ENCODE data around the gene MRPL12.

The MRPL12 gene

DNA sequence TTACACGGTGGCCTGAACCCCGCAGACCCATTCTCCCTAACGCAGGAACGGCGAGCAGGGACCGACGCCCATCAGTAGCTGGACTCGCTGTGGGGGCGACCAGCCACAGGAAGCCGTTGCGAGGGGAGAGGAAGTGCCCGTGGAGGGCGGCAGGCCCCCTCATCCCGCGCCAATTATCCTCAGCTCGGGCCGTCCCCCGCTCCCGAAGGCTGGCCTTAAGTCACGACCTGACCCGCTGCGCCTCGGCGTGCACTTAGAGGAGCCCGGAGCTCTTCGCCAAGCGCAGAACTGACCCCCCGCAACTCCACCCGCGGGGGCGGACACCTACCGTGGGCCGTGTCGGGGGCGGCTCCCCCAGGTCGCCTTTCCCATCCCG is 20.0 kb upstream of the MRPL12 start:
- no peak for TF ChIP-seq CTCF (IDR thresholded peaks at IDR 0.05; ENCODE audit: extremely low read depth, missing control alignments)
- DNase-seq (ENCODE audit: low spot score), result no peak

GRCh38 chr17:81683584-81684441 is 19.4 kb upstream of the MRPL12 start, which contains the start of the genes ARL16 and HGS:
Gene ARL16, minus strand, starts transcription at chr17:81683797. Its CDS starts 44 bp downstream, at chr17:81683753.
Gene HGS, plus strand, starts transcription at chr17:81684011. Its CDS starts 56 bp downstream, at chr17:81684067.
- TF ChIP-seq CTCF (IDR thresholded peaks at IDR 0.05; ENCODE audit: extremely low read depth, missing control alignments), result no peak
- DNase-seq (ENCODE audit: low spot score), result peak; percentile 100

DNA sequence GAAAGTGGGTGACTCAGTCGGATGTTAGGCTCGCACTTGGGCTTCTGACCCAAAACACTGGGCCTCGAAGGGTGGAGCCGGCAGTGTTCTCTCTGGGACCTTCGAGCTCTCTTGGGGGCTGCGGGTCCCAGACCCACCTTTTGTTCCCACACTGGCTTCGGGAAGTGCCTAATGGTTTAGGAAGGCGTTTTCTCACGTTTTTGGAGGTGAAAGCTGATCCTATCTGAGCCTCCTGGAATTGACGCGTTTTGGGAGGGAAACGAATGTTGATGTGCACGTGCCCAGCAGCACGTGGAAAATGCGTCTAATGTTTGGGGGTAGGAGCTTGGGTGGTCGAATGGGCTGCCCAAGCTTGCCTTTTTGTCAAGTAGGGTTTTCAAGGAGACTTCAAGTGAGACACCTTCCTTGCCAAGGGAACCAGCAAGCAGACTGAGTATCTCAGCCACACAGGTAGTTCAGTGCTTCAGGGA is 18.7 kb upstream of the MRPL12 start:
- peak; percentile 36 for DNase-seq (ENCODE audit: low spot score)
- TF ChIP-seq CTCF (IDR thresholded peaks at IDR 0.05; ENCODE audit: extremely low read depth, missing control alignments), result no peak

GRCh38 chr17:81685108-81685507 is 18.1 kb upstream of the MRPL12 start:
- TF ChIP-seq CTCF (IDR thresholded peaks at IDR 0.05; ENCODE audit: extremely low read depth, missing control alignments), result no peak
- no peak for DNase-seq (ENCODE audit: low spot score)

DNA sequence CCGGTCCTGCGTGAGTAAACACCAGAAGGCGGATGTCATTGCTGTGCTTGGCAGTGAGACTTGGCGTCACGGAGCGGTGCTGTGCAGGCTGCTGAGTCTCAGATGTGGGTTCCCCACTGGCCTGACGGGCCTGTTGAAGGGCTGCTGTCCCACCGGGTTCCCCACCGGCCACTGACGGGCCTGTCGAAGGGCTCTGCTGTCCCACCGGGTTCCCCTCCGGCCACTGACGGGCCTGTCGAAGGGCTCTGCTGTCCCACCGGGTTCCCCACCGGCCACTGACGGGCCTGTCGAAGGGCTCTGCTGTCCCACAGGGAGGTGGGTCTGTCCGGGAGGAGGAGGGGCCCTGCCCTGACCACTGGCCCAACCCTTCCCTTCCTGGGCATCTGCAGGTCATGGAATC is 16.6 kb upstream of the MRPL12 start:
- no peak for TF ChIP-seq CTCF (IDR thresholded peaks at IDR 0.05; ENCODE audit: extremely low read depth, missing control alignments)
- no peak for DNase-seq (ENCODE audit: low spot score)

DNA sequence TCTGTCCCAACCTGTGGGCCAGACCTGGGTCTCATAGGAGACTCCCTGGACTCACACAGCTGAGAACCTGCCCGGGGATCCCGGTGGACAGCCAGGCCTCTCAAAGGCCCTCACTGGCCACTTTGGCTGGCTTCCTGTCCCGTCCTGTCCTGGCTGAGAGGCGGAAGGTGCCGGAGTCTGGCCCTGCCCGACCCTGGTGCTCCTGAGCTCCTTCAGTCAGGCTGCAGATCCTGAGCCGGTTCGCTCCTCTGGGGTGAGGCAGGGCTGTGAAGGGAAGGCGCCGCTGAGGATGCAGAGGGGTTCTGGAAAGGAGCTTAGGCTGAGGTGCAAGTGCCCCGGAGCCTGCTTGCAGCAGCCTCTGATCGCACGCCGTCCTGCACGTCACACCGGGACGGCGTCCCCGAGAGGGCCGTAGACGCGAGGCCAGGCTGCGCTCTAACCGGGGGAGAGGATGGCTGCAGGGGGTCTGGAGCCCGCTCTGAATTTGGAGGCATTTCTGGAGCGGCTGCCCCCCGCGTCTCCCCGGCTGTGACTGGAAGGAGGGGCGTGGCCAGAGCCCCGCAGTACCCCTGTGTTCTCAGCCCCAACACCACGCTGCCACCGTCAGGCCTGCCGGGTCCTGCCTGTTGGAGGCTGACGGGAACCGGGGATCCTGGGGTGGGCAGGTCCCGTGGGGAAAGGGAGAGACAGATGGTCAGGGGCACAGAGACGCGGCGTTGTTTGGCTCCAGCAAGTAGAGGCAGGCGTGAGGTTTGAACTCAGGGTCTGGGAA is 15.2 kb upstream of the MRPL12 start:
- TF ChIP-seq CTCF (IDR thresholded peaks at IDR 0.05; ENCODE audit: extremely low read depth, missing control alignments), result no peak
- DNase-seq (ENCODE audit: low spot score), result no peak

DNA sequence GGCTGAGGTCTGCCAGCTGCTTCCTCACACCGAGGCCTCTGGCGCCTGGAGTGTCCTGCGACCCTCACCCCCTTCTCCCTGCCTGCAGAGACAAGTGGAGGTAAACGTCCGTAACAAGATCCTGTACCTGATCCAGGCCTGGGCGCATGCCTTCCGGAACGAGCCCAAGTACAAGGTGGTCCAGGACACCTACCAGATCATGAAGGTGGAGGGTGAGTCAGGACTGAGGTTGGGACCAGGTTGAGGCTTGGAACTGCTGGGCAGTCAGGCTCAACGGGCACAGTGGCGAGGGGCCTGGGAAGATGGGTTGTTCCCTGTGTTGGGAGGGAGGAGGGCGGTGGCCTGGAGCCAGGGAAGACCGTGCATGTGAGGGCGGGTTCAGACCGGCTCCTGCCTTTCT is 14.6 kb upstream of the MRPL12 start:
- TF ChIP-seq CTCF (IDR thresholded peaks at IDR 0.05; ENCODE audit: extremely low read depth, missing control alignments), result no peak
- no peak for DNase-seq (ENCODE audit: low spot score)

Measured in GM20000 (cell line).